GM12878 (cell line): Measurements from ENCODE around the gene CHD9. TPM values are rescaled to one million over a fixed set of nuclear protein-coding genes. Genes with fewer than 3 reads are reported as not detected.

Experiments used
- ATAC-seq: fragments of 200-7000 bp; cut with Tn5 transposase; 3 replicates; pipeline ENCODE4 v1.9.1; 2020; ENCODE audit warnings: mild to moderate bottlenecking, moderate library complexity
- BruUV-seq: library from RNA; stranded (reverse); fragments of 400-500 nt; replicated peaks from 2 replicates; lab custom pipeline; 2021; lab: Mats Ljungman, UMichigan
- CTCF ChIA-PET: fragments of 300-600 bp; sonication (Branson Sonifier 250); formaldehyde crosslinking; extraction: SDS; loops from one replicate; lab custom pipeline; 2021; ENCODE audit warnings: inconsistent platforms; lab: Yijun Ruan, JAX
- POLR2A ChIA-PET: fragments of 350-600 bp; formaldehyde crosslinking; extraction: SDS; loops from one replicate; lab custom pipeline; 2021; ENCODE audit warnings: inconsistent platforms; lab: Charles Lee
- RAD21 ChIA-PET: fragments of 300-600 bp; sonication (Branson Sonifier 250); formaldehyde crosslinking; loops from one replicate; lab custom pipeline; 2023; ENCODE audit warnings: antibody characterized with exemption; ENCODE audit not compliant: unreplicated experiment; lab: Charles Lee
- SMC1A ChIA-PET: fragments of 300-600 bp; sonication (Branson Sonifier 250); formaldehyde crosslinking; loops from one replicate; lab custom pipeline; 2023; ENCODE audit not compliant: unreplicated experiment, uncharacterized antibody; lab: Charles Lee
- DNase-seq: peaks from one replicate; pipeline ENCODE4 v3.0.0-alpha.2; 2011; ENCODE audit warnings: low read depth, low spot score
- FAIRE-seq: peaks from 3 replicates; lab custom pipeline; 2011; peaks lifted over from hg19 to GRCh38; lab: Jason Lieb, UNC
- H2AFZ ChIP-seq: 2 replicates; pipeline ENCODE4 v1.6.0; 2011; ENCODE audit warnings: low read depth, low read length, control low read depth; ENCODE audit not compliant: control insufficient read depth
- H3K27ac ChIP-seq: 2 replicates; pipeline ENCODE4 v1.5.1; 2011; ENCODE audit warnings: control low read depth; ENCODE audit not compliant: control insufficient read depth, insufficient read depth
- H3K27me3 ChIP-seq, 2 experiments: replicated peaks in 1 of 2; 2 replicates each; pipeline versions ENCODE4 v1.6.0 to v1.6.1; 2011; ENCODE audit warnings: low read length in 1 of 2; ENCODE audit not compliant: control insufficient read depth in 2 of 2, insufficient read depth in 2 of 2
- H3K36me3 ChIP-seq, 2 experiments: 2 replicates each; pipeline ENCODE4 v1.5.1; 2011; ENCODE audit warnings: low read length in 1 of 2; ENCODE audit not compliant: control insufficient read depth in 2 of 2, insufficient read depth in 2 of 2
- H3K4me1 ChIP-seq: 2 replicates; pipeline ENCODE4 v1.6.1; 2011; ENCODE audit warnings: mild to moderate bottlenecking, low read length, moderate library complexity, mixed read lengths; ENCODE audit not compliant: control insufficient read depth, insufficient read depth
- H3K4me2 ChIP-seq: 2 replicates; pipeline ENCODE4 v1.6.0; 2011; ENCODE audit warnings: control low read depth; ENCODE audit not compliant: control insufficient read depth, insufficient read depth
- H3K4me3 ChIP-seq: fragments of 200-600 bp; sonication (generic); 2 replicates; pipeline ENCODE4 v1.5.1; 2016
- H3K79me2 ChIP-seq: 2 replicates; pipeline ENCODE4 v1.6.0; 2011; ENCODE audit warnings: low read length; ENCODE audit not compliant: control insufficient read depth, insufficient read depth
- H3K9ac ChIP-seq: 2 replicates; pipeline ENCODE4 v1.8.0; 2011; ENCODE audit warnings: low read length, control low read depth, mixed read lengths; ENCODE audit not compliant: control insufficient read depth, insufficient read depth
- H3K9me3 ChIP-seq: replicated peaks from 3 replicates; pipeline ENCODE4 v1.5.1; 2011; ENCODE audit warnings: mild to moderate bottlenecking, low read length; ENCODE audit not compliant: control insufficient read depth, insufficient read depth
- H4K20me1 ChIP-seq: 2 replicates; pipeline ENCODE4 v1.6.0; 2011; ENCODE audit not compliant: control insufficient read depth, insufficient read depth
- CUX1 ChIP-seq: IDR thresholded peaks from 2 replicates; pipeline ENCODE4 v1.6.1; 2012; ENCODE audit warnings: improper control_type of control experiment, low read depth, low read length; ENCODE audit not compliant: insufficient replicate concordance
- FOXK2 ChIP-seq: fragments of 450-650 bp; IDR thresholded peaks from 2 replicates; pipeline ENCODE4 v1.6.1; 2017; ENCODE audit warnings: mild to moderate bottlenecking, moderate library complexity
- FOXM1 ChIP-seq: IDR thresholded peaks from 2 replicates; pipeline ENCODE4 v1.6.1; 2012; ENCODE audit warnings: low read depth, mild to moderate bottlenecking, inconsistent platforms, low read length, moderate library complexity
- IKZF1 ChIP-seq: fragments of 450-650 bp; conservative IDR thresholded peaks from 2 replicates; pipeline ENCODE4 v1.6.1; 2017; ENCODE audit warnings: antibody characterized with exemption, mild to moderate bottlenecking
- MEF2B ChIP-seq: fragments of 450-650 bp; IDR thresholded peaks from 2 replicates; pipeline ENCODE4 v1.6.1; 2018; ENCODE audit warnings: mild to moderate bottlenecking, moderate library complexity; ENCODE audit not compliant: partially characterized antibody, poor library complexity, severe bottlenecking
- NRF1 ChIP-seq: conservative IDR thresholded peaks from 2 replicates; pipeline ENCODE4 v1.6.1; 2011; ENCODE audit warnings: mild to moderate bottlenecking, low read depth, low read length, improper control_type of control experiment
- SRF ChIP-seq, 2 experiments: IDR thresholded peaks; 2 replicates each; pipeline ENCODE4 v1.6.1; 2011; ENCODE audit warnings: low read depth in 2 of 2, low read length in 2 of 2, mild to moderate bottlenecking in 1 of 2, moderate library complexity in 1 of 2
- WRNIP1 ChIP-seq: IDR thresholded peaks from 2 replicates; pipeline ENCODE4 v1.6.1; 2011; ENCODE audit warnings: low read depth, low read length, improper control_type of control experiment, borderline replicate concordance
- WGBS: methylation state at CpG from one replicate; pipeline ENCODE4 v1.1.6; 2016; ENCODE audit warnings: low lambda C conversion rate; ENCODE audit not compliant: insufficient replicate concordance, insufficient coverage; ENCODE audit errors: missing lambda C conversion rate; 5-methylcytosine and 5-hydroxymethylcytosine counted together
- in situ Hi-C: fragments of 300-500 bp; cut with MboI; formaldehyde crosslinking; loops from 9 replicates; pipeline ENCODE4 v1.14.3; 2018; ENCODE audit warnings: mixed read lengths
- intact Hi-C: fragments of 100-400 bp; cut with micrococcal nuclease; formaldehyde crosslinking; loops from one replicate; pipeline ENCODE4 v1.14.2; 2022; ENCODE audit not compliant: unreplicated experiment
- polyA plus RNA-seq, 11 experiments: library from polyadenylated mRNA; depleted of rRNA in 4 of 11; unstranded in 6 of 11; stranded (reverse) in 5 of 11; fragments of >200 nt; fragmentation: Nextera tagmentation in 4 of 11; fragmentation: Illumina TruSeq in 1 of 11; extraction: Ambion mirVana in 4 of 11; extraction: Trizol in 1 of 11; gene quantifications; 1 replicate in 1 of 11; 2 replicates in 10 of 11; pipeline versions ENCODE4 v1.2.1 to v1.2.3, GENCODE V29; 2011 to 2016; ENCODE audit warnings: inconsistent platforms in 2 of 11, missing spikeins in 2 of 11, low read depth in 1 of 11
- total RNA-seq, 4 experiments: library from RNA; depleted of rRNA in 3 of 4; stranded (reverse); fragments of >200 nt in 3 of 4; fragmentation: Illumina TruSeq in 1 of 4; extraction: Trizol in 1 of 4; gene quantifications; 2 replicates each; pipeline versions ENCODE4 v1.2.1 to v1.2.3, GENCODE V29; 2013 to 2021

Gene CHD9
- total and polyA plus RNA-seq, 10 of the 15 experiments (the other 5 are each of a cell fraction or from before 2014, with no cell fraction given): 29.2 to 95.7 (median 54.3) TPM

- Histone ChIP-seq H3K27ac (no peak overlapping the region), H3K79me2 (no peaks in the 10 kb centered on the region), H3K4me2 (no peak overlapping the region), H3K4me3 (no peak overlapping the region), H3K36me3 (no peaks in the 10 kb centered on the region), H4K20me1 (no peaks in the 10 kb centered on the region), H3K9ac (no peak overlapping the region), H3K27me3 (no peaks in the 10 kb centered on the region), H3K9me3 (no peaks in the 10 kb centered on the region), H3K4me1 (no peaks in the 10 kb centered on the region), H2AFZ (no peak overlapping the region)
- intact Hi-C loops: no loop called here
- no TSS peak for BruUV-seq
- ChIA-PET SMC1A (no interaction called here), CTCF (no interaction called here), RAD21 (no interaction called here), POLR2A (no interaction called here)
- TF ChIP-seq NRF1: no peak
- no peak for TF ChIP-seq MEF2B
- no peak for TF ChIP-seq IKZF1
- no peak for TF ChIP-seq FOXM1
- no peak for TF ChIP-seq FOXK2
- ATAC-seq (peak; percentile 36; the same call in 1 of the 3 replicates), FAIRE-seq (peak; percentile 49), DNase-seq (no peak)
- WGBS: 26% methylated on average over 1 of the region's 1 CpG
- in situ Hi-C loops: no loop called here
Observed at GRCh38 chr16:53007095-53007494, 47.7 kb upstream of the CHD9 start.

GRCh38 chr16:53014287-53014686, 40.5 kb upstream of the CHD9 start:
- CTCF ChIA-PET: interaction anchor here (0.5 kb wide), 1 partner anchor 215 kb away, joined by 3 read pairs; no protein-coding TSS in a partner anchor
- in situ Hi-C loops: no loop called here
- TF ChIP-seq WRNIP1 (no peak), CUX1 (no peak), SRF (IDR thresholded peaks at IDR 0.05; ENCODE audit: low read depth in 2 of 2, low read length in 2 of 2) (no peak)

More at GRCh38 chr16:53014287-53014686, 40.5 kb upstream of the CHD9 start:
- no peak overlapping the region for H3K4me2 ChIP-seq
- no peak overlapping the region for H2AFZ ChIP-seq
- 31% methylated on average over 4 of the region's 4 CpGs for WGBS
- ATAC-seq (no peak), FAIRE-seq (no peak), DNase-seq (no peak)
- no peak overlapping the region for H3K27ac ChIP-seq
- no peak overlapping the region for H3K9ac ChIP-seq
- ChIA-PET SMC1A (no interaction called here), POLR2A (no interaction called here), RAD21 (no interaction called here)
- H3K36me3 ChIP-seq: no peaks in the 10 kb centered on the region
- H3K4me3 ChIP-seq: no peak overlapping the region
- H3K79me2 ChIP-seq: no peaks in the 10 kb centered on the region
- H4K20me1 ChIP-seq: no peaks in the 10 kb centered on the region
- H3K9me3 ChIP-seq: no peaks in the 10 kb centered on the region
- H3K27me3 ChIP-seq: no peaks in the 10 kb centered on the region
- no TSS peak for BruUV-seq
- intact Hi-C loops: no loop called here
- no peaks in the 10 kb centered on the region for H3K4me1 ChIP-seq
